ENCODE measurements around the gene PRL.

The PRL gene

DNA sequence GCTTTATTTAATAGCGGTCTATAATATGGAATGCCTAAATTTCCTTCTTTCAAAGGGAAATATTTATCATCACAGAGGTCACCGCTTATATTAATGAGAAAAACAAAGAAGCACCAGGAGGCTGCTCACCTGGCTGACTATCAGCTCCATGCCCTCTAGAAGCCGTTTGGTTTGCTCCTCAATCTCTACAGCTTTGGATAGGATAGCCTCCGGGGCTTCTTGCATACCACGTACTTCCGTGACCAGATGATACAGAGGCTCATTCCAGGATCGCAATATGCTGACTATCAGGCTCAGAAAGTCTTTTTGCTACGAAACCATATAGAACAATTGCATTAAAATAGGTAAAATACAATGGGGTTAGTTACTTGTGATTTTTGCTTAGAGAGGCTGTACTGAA lies 6.8 kb downstream of the PRL start:
- no peak for DNase-seq

- DNase-seq: no peak
These were observed 8.1 kb downstream of the PRL start for GRCh38 chr6:22288721-22289120.

GRCh38 chr6:22284666-22285065 lies 12.2 kb downstream of the PRL start:
- no peak for DNase-seq

GRCh38 chr6:22281341-22282085 lies 15.3 kb downstream of the PRL start:
- no peak for DNase-seq

GRCh38 chr6:22279427-22279826 lies 17.4 kb downstream of the PRL start:
- DNase-seq: no peak

DNA sequence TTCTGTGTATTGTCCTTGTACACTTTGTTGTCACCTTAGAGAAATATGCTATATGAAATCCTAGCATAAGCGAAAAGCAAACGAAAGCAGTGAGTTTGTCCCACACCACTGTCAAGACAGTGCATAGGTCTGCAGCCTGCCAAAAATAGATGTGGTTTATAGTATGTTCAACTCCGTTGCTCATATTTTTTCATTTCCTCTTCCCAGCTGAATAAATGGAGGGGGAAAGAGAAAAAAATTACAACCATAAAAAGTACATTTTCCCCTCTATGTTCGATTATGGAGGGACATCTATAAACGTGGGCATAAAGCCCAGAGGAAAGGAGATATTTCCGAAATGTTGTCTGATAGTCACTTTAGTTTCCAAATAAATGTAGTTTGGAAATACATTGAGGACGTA lies 25.8 kb downstream of the PRL start:
- DNase-seq: no peak

DNA sequence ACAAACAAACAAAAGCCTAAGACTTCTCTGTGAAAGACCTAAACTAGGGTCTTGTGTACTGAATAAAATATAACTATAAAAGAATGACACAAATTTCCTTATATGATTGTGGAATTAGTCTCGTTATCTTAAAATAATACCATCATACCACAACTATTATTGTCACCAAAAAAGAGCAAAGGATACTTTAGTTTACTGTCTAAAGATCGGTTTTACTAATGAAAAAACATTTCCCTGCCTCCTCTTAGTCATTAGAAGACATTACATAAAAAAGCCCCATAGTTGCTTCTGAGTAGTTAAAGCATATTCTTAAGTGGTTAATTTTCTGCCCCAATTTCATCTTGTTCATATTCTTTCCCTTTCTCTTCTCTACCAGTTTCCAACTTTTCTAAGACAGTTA lies 33.1 kb downstream of the PRL start:
- DNase-seq: no peak

- DNase-seq: no peak
These were observed 42.0 kb downstream of the PRL start for GRCh38 chr6:22254886-22255285.

DNA sequence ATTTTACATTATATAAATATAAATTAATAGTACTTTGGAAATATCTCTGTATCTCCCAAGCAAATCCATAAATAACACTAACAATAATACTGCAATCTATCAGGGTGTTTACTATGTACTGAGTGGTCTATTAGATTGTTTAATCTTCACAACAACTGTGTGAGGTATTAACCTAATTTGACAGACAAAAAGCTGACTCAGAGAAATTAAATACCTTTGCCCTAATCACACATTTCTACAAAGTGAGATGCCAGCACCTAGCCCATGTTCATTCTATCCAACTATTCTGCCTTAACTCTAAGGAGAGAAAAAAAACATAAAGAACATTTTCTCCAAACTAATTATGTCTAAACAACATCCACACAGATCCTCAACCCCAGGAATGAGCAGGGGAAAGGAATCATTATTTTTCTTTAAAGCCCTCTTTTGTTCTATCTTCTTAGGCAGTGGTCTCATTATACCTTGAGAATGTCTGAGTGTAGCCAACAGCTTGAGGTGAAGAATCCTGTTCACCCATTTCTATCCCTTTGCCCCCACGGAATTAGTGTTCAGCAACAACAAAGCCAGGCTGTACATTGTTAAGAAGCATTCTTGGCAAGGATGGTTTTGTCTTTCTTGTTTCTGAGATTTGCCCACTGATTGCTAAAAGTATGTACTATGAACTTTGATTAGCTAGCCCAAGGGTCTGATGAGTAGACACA lies 42.7 kb downstream of the PRL start:
- DNase-seq: no peak

- DNase-seq: no peak
These were observed 45.5 kb downstream of the PRL start for GRCh38 chr6:22251348-22251747.

DNA sequence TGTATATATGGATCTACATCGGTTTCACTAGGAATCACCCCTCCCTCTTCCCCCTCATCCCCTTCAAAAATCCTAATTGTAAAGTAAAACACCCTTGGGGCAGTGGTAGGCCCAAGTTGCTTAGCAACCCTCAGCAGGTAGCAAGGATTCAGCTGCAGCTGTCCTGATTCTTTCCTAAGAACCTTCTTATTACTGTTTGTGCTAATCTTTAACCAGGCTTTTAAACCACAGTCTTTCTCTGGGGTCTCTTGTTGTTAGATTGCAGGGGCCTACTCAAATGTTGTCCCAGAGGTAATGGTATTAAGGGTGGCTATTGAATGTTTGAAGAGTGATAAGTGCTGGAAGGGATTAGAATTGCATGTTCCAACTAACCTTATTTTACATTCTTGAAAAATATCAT lies 46.4 kb downstream of the PRL start:
- no peak for DNase-seq

DNA sequence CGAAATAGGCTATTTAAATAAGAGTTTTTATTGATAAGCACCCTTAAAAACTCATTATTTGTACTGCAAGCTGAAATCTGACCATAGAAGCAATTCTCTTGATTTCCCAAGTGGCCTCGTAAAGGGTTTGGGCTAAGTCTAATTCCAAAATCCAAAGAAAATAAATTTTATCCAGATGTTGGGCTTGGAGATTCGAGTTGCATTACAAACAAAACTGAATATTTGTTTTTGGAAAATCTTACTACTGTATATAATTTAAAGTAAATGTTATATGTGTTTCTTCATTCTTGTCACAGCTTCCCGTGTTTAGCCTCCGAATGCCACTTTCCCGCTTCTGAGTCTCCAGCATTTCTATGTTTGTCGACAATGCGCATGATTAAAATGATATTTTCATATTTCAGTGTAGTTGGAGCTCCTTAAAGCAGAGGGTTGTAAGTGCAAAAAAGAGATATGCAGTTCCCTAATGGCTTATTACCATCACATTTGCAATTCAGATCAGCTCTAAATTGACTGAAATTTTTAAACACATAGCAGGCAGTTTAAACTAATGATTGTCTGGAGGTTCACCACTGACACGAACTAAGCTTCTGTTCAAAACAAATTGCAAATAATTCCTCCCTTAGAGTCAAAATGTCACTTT lies 47.0 kb downstream of the PRL start:
- no peak for DNase-seq

GRCh38 chr6:22248513-22249308 lies 48.1 kb downstream of the PRL start:
- no peak for DNase-seq

DNA sequence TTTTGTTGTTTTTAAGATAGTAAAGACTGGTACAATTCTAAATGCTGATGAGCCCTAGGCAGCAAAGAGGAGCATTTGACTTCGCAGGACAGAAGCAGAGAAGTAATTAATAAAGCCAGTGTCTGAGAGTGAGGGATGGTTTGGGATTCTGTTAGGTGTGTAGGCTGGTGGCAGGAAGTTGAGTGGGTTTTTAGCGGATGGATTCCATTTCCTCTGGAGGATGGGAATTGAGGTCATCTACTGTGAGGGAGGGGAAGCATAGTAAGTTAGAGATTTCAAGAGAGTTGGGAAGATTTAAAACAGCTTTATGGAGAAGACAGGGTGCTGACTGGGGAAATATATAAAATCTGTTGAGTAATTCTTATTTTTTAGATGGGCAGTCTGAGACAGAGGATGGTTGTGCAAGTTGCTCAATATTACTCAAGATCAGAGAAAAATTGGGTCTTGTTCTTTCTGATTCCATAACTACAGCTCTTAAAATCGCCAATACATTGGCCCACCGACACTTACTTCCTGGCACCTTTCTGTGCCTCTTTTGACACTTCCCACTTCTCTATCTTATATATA lies 48.8 kb downstream of the PRL start:
- no peak for DNase-seq

- DNase-seq: no peak
These were observed 56.8 kb downstream of the PRL start for GRCh38 chr6:22240025-22240424.

GRCh38 chr6:22239261-22239921 lies 57.4 kb downstream of the PRL start:
- DNase-seq: no peak

DNA sequence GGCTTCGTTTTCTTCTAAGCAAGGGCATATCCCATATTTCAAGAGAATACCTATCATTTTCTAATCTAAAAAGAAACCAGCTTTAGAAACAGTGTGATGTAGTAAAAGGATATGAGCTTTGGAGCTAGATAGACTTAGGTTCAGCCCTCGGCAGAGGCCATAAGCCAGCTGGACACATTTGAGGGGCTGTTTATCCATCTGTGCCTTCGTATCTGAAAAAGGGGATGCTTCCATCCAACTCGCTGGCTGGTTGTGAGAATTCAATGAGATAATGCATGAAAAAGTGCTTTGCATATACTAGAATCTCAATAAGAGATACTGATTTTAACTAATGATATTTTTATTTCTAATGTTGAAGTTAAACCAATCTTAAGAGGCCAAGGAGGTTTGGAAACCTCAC lies 58.0 kb downstream of the PRL start:
- DNase-seq: no peak

DNA sequence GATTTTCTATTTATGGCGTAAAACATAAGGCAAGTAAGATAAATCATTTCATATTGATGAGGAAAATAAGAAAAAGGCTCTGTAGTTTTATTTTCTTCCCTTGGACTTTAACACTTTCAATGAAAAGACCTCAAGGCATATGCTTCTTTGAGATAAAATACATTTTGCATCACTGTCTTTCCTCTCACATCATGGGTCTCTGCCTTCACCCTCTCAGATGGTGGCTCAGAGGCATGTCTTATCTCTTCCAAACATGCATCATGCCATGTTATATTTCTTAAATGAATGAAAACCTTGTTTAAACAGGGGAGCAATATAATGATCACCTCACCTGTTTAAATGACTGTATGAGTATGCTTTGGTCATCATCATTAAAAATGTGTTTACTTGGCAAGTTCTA lies 59.3 kb downstream of the PRL start:
- DNase-seq: no peak
